Right hindlimb (tissue), 1 donor: ENCODE results near the gene OR2A25.

Source experiments
- DNase-seq: peaks from one replicate; pipeline ENCODE4 v3.0.0-alpha.2; 2018

OR2A25 gene

DNA sequence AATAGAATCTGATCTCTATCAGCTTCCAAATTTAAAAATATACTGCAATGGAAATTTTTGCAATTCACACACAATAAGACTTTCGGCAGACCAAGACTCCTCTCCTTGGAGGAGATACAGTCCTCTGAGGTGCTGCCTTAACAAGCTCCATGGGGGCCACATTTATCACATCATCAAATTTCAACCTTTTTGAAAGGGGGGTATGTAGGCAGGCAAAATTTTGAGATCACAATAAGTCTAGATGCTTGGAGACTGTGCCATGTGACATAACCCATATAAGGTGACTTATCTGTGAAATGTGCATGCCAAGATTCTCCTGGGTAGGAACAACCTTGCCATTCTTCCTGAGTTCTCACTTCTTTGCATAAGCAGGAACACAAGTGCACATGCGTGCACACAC lies 16.4 kb downstream of the OR2A25 start, which contains the start of gene OR2A12:
OR2A12 (plus strand) TSS at position 301 of the 400 bp plus-strand sequence. CDS start 8,830 bp downstream, outside the sequence.
- no peak for DNase-seq

DNA sequence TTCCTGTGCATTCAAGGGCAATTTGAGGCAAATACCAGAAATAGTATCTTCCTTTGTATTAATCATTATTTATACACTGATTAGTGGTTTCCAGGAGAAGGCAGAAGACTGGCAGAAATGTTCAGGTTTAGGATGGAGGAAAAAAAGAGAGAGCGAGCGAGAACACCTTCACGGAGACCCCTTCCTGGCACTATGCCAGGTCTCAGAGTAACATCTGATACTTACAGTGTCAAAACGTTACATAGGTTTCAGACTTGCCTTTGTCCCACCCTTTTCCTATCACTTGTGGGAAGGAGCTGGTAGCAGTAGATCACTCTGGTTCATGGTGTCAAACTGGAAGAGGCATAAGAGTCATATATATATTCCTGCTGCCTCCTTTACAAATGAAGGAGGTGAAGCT lies 17.1 kb downstream of the OR2A25 start:
- no peak for DNase-seq

DNA sequence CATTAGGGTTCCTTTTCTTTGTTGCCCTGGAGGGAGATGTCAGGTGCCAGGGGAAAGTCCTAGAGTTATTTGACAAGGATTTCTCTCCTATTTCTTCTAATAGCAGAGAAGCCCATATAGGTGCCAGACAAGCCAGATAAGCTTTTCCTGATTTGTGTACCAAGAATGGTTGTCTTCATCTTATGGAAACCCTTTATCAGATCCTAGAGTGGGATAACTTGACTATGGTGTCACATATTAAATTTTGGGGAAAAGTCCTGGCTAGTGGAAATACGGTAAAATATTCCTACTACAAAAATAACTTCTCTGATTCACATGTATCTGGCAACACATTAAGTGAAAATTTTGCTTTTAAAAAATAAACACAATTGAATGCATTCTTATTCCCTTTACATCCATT lies 17.6 kb downstream of the OR2A25 start:
- DNase-seq = no peak

DNA sequence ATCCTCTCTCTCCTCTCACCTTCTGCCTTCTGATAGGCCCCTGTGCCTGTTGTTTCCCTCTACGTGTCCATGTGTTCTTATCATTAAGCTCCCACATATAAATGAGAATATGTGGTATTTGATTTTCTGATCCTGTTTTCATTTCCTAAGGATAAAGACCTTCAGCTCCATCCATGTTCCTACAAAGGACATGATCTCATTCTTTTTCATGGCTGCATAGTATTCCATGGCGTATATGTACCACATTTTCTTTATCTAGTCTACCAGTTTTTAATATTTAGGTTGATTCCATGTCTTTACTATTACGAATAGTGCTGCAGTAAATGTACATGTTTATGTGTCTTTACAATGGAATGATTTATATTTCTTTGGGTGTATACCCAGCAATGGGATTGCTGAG lies 21.1 kb downstream of the OR2A25 start:
- DNase-seq = no peak

DNA sequence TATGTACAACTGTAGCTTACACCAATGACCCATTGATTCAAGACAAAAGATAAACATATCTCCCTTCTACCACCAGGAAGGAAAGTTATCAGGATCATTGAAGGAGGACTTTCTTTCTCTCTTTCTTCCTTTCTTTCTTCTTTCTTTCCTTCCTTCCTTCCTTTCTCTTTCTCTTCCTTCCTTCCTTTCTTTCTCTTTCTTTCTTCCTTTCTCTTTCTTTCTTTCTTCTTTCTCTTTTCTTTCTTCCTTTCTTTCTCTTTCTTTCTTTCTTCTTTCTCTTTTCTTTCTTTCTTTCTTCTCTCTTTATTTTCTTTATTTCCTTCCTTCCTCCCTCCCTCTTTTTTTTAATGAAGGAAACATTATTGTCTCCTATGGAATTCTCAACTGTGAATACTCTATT lies 29.2 kb downstream of the OR2A25 start:
- DNase-seq = no peak

DNA sequence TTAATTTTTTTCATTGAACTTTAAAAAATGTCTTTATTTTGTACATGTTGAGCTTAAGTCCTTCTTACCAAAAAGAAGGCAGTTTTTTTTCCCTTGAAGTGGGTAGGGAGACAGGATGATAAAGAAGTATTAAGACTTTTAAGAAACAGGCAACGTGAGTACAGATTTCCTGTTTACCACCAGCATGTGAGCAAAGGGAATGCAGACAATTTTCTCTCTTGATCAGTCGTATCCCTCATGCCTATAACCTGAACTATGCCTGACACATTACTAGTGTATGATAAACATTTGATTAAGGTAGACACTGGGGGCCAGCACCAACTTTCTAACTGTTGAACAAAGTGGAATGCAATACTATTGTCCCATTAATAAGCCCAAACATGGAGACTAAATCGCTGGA lies 31.0 kb downstream of the OR2A25 start:
- no peak for DNase-seq

DNA sequence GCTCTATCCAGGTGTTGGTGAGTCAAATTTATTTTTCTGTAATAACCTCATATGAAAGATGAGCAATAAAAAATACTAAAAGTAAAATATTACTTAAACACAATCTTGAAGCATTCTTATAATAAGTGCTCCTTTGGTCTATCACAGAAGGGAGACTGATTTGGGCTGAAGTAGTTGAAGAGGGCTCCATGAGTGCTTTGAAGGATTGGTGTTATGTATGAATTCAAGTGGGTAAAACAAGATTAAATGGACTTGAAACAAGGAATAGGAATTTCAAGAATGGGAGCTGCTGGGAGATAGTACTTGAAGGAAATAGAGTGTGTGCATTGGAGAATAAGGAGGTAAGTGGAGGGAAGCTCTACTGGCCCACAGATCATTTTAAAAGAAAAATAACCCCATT lies 32.4 kb downstream of the OR2A25 start:
- DNase-seq = no peak

DNA sequence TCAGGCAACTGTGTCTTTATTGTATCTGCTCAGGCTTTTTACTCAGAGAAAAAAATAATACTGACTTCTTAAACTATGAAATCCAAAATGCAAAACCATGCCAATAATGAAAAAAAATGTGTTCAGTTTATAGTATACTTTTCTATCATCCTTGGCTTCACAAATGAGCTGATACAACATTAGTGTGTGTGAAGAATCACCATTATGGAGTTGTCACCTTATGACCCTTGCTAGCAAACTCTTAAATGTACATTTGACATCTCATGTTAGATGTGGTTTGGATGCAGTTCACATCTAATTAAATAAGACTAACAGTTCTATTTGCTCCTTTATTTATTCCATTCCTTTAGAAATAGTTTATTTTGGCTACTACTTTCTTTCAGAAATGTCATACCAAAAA lies 35.6 kb downstream of the OR2A25 start:
- DNase-seq = no peak

DNA sequence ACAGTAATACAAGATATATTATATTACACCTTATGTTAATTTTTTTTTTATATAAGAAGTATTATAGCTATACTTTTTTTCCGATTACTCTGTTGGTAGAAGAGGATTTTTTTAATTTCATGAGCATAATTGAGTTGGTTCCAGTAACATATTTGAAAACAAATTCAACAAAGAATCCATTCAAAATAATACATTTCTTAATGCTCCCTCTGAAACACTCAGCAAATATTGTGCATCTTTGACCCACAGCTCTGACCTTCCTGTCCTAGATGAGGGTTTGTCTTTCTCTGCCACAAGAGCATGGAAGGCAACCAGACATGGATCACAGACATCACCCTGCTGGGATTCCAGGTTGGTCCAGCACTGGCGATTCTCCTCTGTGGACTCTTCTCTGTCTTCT lies 39.7 kb downstream of the OR2A25 start, which contains the start of gene OR2A2:
OR2A2 (plus strand) TSS at position 301 of the 400 bp plus-strand sequence; CDS start at position 301, 0 bp downstream.
- no peak for DNase-seq

DNA sequence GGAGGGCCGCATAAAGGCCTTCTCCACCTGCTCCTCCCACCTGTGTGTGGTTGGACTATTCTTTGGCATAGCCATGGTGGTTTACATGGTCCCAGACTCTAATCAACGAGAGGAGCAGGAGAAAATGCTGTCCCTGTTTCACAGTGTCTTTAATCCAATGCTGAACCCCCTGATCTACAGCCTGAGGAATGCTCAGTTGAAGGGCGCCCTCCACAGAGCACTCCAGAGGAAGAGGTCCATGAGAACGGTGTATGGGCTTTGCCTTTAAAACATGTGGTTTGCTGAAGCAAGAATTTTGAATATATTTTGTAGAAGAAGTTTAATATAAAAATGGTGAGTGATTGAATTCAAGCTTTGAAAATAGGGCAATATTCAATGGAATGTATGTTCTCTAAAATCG lies 40.7 kb downstream of the OR2A25 start:
- no peak for DNase-seq

DNA sequence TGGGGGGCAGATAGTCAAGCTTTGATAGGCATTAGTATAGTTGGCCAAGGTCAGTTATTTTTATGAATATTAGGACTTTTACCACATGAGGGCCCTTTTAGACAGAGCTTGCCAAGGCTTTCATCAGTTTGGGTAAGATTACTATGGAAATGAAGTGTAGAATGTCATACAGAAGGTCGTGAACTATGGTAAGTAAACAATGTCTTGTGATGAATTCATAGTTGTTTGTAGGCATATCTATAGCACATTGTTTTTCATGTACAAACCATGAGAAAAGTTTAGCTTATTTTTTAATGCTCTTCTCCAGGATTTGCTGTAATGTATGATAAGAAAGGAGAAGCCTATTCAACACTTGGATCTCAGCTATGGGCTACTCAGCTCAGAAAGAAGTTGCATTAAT lies 44.0 kb downstream of the OR2A25 start:
- no peak for DNase-seq

DNA sequence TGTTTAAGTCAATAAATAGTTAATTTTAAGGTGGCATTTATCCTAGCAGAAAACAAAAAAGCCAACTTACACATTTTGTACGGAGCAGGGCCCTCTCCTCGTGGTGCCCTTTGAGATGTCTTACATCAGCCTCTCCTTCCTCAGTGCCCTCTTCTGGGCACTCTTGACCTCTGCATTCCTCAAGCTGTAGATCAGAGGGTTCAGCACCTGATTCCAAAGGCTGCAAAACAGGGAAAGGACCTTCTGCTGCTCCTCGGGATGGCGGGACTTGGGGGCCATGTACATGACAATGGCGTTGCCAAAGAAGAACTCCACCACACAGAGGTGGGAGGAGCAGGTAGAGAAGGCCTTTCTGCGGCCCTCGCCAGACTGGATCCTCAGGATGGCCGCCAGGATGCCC lies 48.7 kb downstream of the OR2A25 start:
- no peak for DNase-seq

DNA sequence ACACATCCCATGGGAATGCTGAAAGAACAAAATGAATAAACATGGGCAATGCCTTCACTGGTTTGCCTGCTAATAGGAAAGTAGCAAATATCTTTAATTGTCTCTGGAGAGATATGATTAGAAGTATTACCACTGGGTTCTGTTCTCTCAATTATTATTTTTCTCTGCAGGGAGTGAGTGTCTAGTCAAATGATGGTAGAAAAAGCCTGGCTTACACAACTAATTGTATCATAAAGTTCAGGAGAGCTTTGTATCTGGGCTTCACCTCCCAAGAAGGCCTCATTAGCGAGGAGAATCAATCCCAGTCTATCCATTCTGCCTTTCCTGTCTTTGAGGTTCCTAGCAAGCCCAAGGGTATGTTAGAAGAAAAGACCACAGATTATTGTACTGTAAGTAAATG lies 53.3 kb downstream of the OR2A25 start, which contains the start of gene OR2A14:
OR2A14 (plus strand) TSS at position 301 of the 400 bp plus-strand sequence. CDS start 5,937 bp downstream, outside the sequence.
- DNase-seq = no peak
